Gastroesophageal sphincter (tissue), 4 donors: ENCODE data around the gene RALA. TPM values are rescaled to one million over a fixed set of nuclear protein-coding genes. Genes with fewer than 3 reads are reported as not detected.
A peak's percentile ranks its signal among the peaks of the same experiment; 100 is the strongest.

Experiments used
- ATAC-seq: fragments of 150-250 bp; one replicate; pipeline ENCODE4 v1.9.1; 2016; ENCODE audit warnings: mild to moderate bottlenecking, moderate library complexity
- H3K27ac ChIP-seq, 4 donors: fragments of 200-600 bp; sonication (generic) in 3 of 4; 1 replicate in 3 of 4; 2 replicates in 1 of 4; pipeline ENCODE4 v1.5.1; 2016 to 2019
- H3K27me3 ChIP-seq: fragments of 200-600 bp; sonication (generic); one replicate; pipeline ENCODE4 v1.5.1; 2019
- H3K36me3 ChIP-seq, 2 donors: fragments of 200-600 bp; sonication (generic); one replicate each; pipeline ENCODE4 v1.5.1; 2019; ENCODE audit warnings: control low read depth in 1 of 2
- H3K4me1 ChIP-seq, 3 donors: fragments of 200-600 bp; sonication (generic); 1 replicate in 2 of 3; 2 replicates in 1 of 3; pipeline ENCODE4 v1.5.1; 2016 to 2019; ENCODE audit warnings: control low read depth in 2 of 3
- H3K4me3 ChIP-seq, 2 donors: fragments of 200-600 bp; sonication (generic); one replicate each; pipeline ENCODE4 v1.5.1; 2019; ENCODE audit warnings: mild to moderate bottlenecking in 1 of 2, moderate library complexity in 1 of 2
- H3K9me3 ChIP-seq, 3 donors: fragments of 200-600 bp; sonication (generic); one replicate each; pipeline ENCODE4 v1.5.1; 2017 to 2019; ENCODE audit warnings: control low read depth in 2 of 3
- CTCF ChIP-seq, 4 experiments: fragments of 200-600 bp in 2 of 4; fragments of 450-650 bp in 2 of 4; sonication (generic) in 1 of 4; IDR thresholded peaks; one replicate each; pipeline ENCODE4 v1.5.1; 2017 to 2019; ENCODE audit warnings: antibody characterized with exemption in 4 of 4, mild to moderate bottlenecking in 2 of 4, moderate library complexity in 2 of 4
- EP300 ChIP-seq: sonication (generic); formaldehyde crosslinking; IDR thresholded peaks from one replicate; pipeline ENCODE4 v1.6.1; 2017; ENCODE audit warnings: antibody characterized with exemption, mild to moderate bottlenecking
- POLR2A ChIP-seq, 2 donors: fragments of 450-650 bp; IDR thresholded peaks; one replicate each; pipeline ENCODE4 v1.6.1; 2017; ENCODE audit warnings: antibody characterized with exemption in 2 of 2, mild to moderate bottlenecking in 2 of 2, moderate library complexity in 1 of 2
- POLR2AphosphoS5 ChIP-seq: sonication (generic); formaldehyde crosslinking; IDR thresholded peaks from one replicate; pipeline ENCODE4 v1.6.1; 2017; ENCODE audit warnings: antibody characterized with exemption
- WGBS, 2 donors: methylation state at CpG; one replicate each; pipeline ENCODE4 v1.1.5; 2018; ENCODE audit warnings: low coverage in 1 of 2; 5-methylcytosine and 5-hydroxymethylcytosine counted together
- total RNA-seq, 4 donors: library from RNA; depleted of rRNA; stranded (reverse); fragments of >200 nt; gene quantifications; one replicate each; pipeline ENCODE4 v1.1.0, GENCODE V29; 2016

Gene RALA
- total RNA-seq, 4 donors from 2014 or later = 16.6 to 30.7 (median 21.0) TPM

- TF ChIP-seq CTCF (IDR thresholded peaks at IDR 0.05) = no peak
- no peak for TF ChIP-seq POLR2AphosphoS5
- no peak for TF ChIP-seq EP300
- TF ChIP-seq POLR2A (IDR thresholded peaks at IDR 0.05) = peak in 1 of 2 donors; percentile 25
- H3K27ac ChIP-seq = peak overlapping the region; percentile 58 to 92 (median 89)
- no peaks in the 10 kb centered on the region for H3K27me3 ChIP-seq
- peaks cover 0 to 60% (median 9%) of the 10 kb centered on the region in 3 donors for H3K4me1 ChIP-seq
- no peaks in the 10 kb centered on the region for H3K9me3 ChIP-seq
- ATAC-seq = peak; percentile 76
- 0% methylated on average over 10 to 20 of the region's 68 CpGs for WGBS, 2 donors
- no peaks in the 10 kb centered on the region for H3K36me3 ChIP-seq
- peak overlapping the region; percentile 81 to 89 for H3K4me3 ChIP-seq
Measured at GRCh38 chr7:39623732-39624441, 515 bp downstream of the RALA start.

GRCh38 chr7:39624442-39624807 is 1.1 kb downstream of the RALA start:
- ATAC-seq = no peak
- WGBS, 2 donors = 1 to 7% methylated on average over 5 to 7 of the region's 7 CpGs
- Histone ChIP-seq H3K4me3 (peak overlapping the region; percentile 81 to 89), H3K36me3 (peaks cover 0 to 2% of the 10 kb centered on the region in 2 donors), H3K4me1 (peaks cover 0 to 61% (median 9%) of the 10 kb centered on the region in 3 donors), H3K27me3 (no peaks in the 10 kb centered on the region), H3K27ac (peak overlapping the region in 2 of 4 donors; percentile 90 to 92), H3K9me3 (no peaks in the 10 kb centered on the region)
- TF ChIP-seq POLR2A (IDR thresholded peaks at IDR 0.05) (no peak), POLR2AphosphoS5 (no peak), EP300 (no peak), CTCF (IDR thresholded peaks at IDR 0.05) (no peak)

GRCh38 chr7:39624935-39625694 is 1.7 kb downstream of the RALA start:
- H3K4me3 ChIP-seq = no peak overlapping the region
- H3K27me3 ChIP-seq = no peaks in the 10 kb centered on the region
- H3K9me3 ChIP-seq = no peaks in the 10 kb centered on the region
- peaks cover 0 to 61% (median 9%) of the 10 kb centered on the region in 3 donors for H3K4me1 ChIP-seq
- ATAC-seq = no peak
- no peak for TF ChIP-seq EP300
- TF ChIP-seq POLR2AphosphoS5 = no peak
- no peak for TF ChIP-seq POLR2A (IDR thresholded peaks at IDR 0.05)
- 13 to 14% methylated on average over 5 of the region's 5 CpGs for WGBS, 2 donors
- H3K27ac ChIP-seq = no peak overlapping the region
- H3K36me3 ChIP-seq = peaks cover 0 to 9% of the 10 kb centered on the region in 2 donors

- WGBS, 2 donors = 67 to 92% methylated on average over 4 to 8 of the region's 8 CpGs
- H3K27me3 ChIP-seq = no peaks in the 10 kb centered on the region
- H3K4me1 ChIP-seq = peaks cover 0 to 40% (median 0%) of the 10 kb centered on the region in 3 donors
- H3K27ac ChIP-seq = no peak overlapping the region
- H3K9me3 ChIP-seq = no peaks in the 10 kb centered on the region
- H3K36me3 ChIP-seq = peaks cover 0 to 20% of the 10 kb centered on the region in 2 donors
- no peak for TF ChIP-seq EP300
- TF ChIP-seq POLR2A (IDR thresholded peaks at IDR 0.05) = no peak
- no peak for TF ChIP-seq CTCF (IDR thresholded peaks at IDR 0.05)
- no peak for TF ChIP-seq POLR2AphosphoS5
- H3K4me3 ChIP-seq = no peak overlapping the region
- ATAC-seq = peak; percentile 66
Measured at GRCh38 chr7:39631736-39632308, 8.4 kb downstream of the RALA start.
